HG03045 (cell line): ENCODE measurements around the gene FRMD5.
"Not testable (repeated sequence)": the region's sequence is repeated elsewhere in the genome, so short reads cannot be mapped to it uniquely, and the experiment has no call there.

Experiments used
- ATAC-seq: cut with Tn5 transposase; IDR thresholded peaks from one replicate; pipeline ENCODE4 v1.9.1; 2021; ENCODE audit warnings: mild to moderate bottlenecking, moderate library complexity; ENCODE audit not compliant: unreplicated experiment

Gene FRMD5

DNA sequence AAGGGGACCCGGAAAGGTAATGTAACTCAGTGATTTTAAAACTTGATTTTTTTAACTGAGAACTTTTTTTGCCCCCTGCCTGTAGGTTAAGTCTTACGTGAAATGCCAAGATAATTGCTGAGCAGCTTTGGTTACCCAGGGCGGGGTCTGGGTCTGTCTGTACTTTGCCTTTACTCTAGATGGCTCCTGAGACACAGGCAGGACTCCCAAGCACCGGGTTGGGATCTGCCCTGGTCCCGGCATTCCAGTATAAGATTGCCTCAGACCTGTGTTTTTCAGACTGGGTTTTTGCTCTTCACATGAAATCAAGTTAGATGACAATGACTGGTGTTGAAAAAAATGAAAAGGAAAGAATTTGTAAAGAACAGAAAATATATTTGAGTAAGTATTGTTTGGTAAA lies 328.0 kb downstream of the FRMD5 start:
- no peak for ATAC-seq

DNA sequence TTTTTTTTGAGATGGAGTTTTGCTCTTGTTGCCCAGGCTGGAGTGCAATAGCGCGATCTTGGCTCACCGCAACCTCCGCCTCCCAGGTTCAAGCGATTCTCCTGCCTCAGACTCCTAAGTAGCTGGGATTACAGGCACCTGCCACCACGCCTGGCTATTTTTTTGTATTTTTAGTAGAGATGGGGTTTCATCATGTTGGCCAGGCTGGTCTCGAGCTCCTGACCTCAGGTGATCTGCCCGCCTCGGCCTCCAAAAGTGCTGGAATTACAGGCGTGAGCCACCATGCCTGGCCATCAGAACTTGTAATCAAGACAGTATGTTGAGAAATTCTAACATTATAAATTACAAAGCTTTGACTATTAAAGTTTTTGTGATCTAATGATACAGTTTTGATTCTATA lies 328.4 kb downstream of the FRMD5 start:
- ATAC-seq = not testable (repeated sequence)

DNA sequence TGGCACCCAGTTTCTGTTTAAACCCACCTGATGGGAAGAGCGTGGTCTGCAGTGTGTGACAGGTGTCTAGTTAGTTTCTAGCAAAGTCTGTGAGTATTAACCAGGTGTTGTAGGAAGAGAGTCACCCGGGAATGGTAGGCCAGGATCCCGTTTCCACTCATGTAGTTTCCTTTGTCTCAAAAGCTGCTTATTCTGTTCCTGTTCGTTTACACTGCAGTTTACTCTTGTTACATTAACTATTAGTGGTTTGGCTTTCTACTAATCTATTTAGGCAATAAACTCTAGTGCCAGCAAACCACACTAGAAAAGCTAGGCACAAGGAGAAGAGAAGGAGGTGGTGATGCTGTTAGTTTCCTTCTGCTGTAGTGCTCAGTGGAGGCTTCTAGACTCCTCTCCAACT lies 335.5 kb downstream of the FRMD5 start:
- ATAC-seq = no peak

DNA sequence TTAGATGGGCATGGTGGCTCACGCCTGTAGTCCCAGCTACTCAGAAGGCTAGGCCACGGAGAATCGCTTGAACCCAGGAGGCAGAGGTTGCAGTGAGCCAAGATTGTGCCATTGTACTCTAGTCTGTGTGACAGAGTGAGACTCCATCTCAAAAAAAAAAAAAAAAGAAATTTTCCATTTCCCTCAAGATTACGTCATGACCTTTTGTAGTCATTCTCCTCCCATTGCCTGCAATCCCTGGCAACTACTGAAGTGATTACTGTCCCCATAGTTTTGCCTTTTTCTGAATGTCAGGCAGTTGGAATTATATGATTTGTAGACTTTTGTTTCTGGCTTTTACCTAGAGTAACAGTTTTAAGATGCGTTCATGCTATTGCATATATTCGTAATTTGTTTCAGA lies 340.3 kb downstream of the FRMD5 start:
- ATAC-seq = no peak

DNA sequence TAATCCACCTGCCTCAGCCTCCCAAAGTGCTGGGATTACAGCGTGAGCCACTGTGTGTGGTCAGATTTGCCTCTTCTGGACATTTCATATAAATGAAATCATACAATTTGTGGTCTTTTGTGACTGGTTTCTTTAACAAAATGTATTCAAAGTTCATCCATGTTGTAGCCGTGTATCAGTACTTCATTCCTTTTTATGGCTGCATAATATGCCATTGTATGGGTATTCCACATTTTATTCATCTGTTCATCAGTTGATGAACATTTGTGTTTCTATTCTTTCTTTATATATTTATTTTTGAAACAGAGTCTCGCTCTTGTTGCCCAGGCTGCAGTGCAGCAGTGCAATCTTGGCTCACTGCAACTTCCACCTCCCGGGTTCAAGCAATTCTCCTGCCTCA lies 342.5 kb downstream of the FRMD5 start:
- no peak for ATAC-seq

DNA sequence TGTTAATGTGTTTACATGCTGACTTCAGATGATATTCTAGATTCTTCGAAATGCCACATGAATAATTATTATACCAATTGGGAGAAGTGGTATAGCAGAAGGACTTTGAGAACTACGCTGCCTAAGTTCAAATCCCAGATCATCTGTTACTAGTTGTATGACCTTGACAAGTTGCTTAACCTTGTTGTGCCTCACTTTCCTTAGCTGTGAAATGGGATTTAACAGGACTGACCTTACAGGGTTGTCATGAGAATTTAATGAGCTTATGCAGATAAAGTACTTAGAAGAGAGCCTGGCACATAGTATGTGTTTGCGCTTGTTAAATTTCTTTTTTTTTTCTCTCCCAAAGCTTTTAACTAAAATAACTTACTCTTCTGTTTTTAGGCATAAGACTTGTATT lies 343.8 kb downstream of the FRMD5 start:
- ATAC-seq = no peak

DNA sequence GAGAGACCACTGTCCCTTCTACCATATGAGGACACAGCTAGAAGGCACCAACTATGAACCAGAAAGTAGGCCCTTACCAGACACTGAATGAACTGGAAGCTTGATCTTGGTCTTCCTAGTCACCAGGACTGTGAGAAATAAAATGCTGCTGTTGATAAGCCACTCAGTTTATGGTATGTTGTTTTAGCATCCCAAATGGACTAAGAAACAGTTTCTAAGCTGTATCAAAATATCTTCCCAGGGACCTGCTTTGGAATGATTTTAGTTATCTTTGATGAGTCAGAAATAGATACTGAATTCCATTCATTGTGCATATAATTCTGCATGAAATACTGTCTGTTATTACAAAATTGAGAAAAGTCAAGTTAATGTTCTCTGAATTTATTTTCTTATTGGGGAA lies 349.6 kb downstream of the FRMD5 start:
- ATAC-seq = no peak

DNA sequence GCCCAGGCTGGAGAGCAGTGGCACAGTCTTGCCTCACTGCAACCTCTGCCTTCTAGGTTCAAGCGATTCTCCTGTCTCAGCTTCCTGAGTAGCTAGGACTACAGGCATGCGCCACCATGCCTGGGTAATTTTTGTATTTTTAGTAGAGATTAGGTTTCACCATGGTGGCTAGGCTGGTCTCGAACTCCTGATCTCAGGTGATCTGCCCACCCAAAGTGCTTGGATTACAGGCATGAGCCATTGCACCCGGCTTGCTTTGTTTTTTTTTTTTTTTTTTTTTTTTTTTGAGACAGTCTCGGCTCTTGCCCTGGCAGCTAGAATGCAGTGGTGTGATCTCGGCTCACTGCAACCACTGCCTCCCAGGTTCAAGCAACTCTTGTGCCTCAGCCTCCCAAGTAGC lies 362.6 kb downstream of the FRMD5 start:
- ATAC-seq = not testable (repeated sequence)

DNA sequence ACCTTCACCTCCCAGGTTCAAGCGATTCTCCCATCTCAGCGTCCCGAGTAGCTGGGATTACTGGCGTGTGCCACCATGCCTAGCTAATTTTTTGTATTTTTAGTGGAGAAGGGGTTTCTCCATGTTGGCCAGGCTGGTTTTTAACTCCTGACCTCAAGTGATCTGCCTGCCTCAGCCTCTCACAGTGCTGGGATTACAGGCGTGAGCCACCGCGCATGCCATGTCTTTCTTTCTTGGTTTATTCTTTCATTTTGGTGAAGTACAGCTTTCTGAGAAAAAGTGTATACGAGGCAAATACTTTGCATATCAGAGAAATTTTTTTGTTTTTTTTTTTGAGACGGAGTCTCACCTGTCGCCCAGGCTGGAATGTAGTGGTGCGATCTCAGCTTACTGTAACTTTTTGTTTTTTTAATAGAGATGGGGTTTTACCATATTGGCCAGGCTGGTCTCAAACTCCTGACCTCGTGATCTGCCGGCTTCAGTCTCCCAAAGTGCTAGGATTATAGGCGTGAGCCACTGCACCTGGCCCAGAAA lies 363.5 kb downstream of the FRMD5 start:
- not testable (repeated sequence) for ATAC-seq

DNA sequence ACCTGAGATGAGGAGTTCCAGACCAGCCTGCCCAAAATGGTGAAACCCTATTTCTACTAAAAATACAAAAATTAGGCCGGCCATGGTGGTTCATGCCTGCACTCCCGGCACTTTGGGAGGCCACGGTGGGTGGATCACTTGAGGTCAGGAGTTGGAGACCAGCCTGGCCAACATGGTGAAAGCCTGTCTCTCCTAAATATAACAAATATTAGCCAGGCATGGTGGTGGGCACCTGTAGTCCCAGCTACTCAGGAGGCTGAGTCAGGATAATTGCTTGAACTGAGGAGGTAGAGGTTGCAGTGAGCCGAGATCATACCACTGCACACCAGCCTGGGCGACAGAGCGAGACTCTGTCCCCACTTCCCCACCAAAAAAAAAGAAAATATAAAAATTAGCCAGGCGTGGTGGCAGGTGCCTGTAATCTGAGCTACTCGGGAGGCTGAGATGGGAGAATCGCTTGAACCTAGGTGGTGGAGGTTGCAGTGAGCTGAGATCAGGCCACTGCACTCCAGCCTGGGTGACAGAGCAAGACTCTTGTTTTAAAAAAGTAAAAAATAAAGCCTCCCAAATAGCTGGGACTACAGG lies 364.3 kb downstream of the FRMD5 start:
- not testable (repeated sequence) for ATAC-seq

DNA sequence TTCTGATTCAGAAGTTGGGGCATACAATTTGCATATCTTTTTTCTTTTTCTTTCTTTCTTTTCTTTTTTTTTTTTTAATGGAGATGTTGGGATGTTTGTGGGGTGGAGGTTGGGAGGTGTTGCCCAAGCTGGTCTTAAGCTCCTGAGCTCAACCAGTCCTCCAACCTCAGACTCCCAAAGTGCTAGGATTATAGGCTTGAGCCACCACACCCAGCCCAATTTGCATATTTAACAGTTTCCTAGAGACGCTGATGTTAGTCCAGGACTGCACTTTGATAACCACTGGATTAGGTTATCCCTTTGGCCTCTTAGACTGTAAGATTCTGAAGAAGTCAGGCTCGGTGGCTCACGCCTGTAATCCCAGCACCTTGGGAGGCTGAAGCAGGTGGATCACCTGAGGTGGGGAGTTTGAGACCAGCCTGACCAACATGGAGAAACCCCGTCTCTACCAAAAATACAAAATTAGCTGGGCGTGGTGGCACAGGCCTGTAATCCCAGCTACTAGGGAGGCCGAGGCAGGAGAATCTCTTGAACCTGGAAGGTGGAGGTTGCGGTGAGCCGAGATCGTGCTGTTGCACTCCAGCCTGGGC lies 365.0 kb downstream of the FRMD5 start:
- ATAC-seq = not testable (repeated sequence)

DNA sequence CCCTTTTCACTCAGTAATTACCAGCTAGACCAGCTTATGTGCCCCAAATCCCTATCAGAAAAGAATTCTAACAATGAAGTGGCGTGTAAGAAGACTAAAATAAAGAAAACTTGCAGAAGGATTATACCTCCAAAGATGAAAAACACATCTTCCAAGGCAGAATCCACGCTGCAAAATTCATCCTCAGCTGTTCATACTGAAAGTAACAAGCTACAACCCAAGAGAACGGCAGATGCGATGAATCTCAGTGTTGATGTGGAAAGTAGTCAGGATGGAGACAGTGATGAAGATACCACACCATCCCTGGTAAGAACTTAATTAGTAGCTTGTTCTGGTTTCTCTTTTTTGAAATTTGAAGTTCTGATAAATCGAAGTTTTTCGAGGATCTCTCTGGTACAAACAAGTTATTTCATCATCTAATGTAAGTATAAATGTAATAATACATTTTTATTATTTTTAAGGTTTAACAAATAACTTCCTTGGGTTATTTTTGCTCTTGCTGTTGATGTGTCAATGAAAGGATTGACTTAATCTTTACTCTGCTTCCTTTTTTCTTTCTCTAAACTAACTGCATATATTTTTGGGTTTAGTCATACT lies 366.9 kb downstream of the FRMD5 start:
- no peak for ATAC-seq

DNA sequence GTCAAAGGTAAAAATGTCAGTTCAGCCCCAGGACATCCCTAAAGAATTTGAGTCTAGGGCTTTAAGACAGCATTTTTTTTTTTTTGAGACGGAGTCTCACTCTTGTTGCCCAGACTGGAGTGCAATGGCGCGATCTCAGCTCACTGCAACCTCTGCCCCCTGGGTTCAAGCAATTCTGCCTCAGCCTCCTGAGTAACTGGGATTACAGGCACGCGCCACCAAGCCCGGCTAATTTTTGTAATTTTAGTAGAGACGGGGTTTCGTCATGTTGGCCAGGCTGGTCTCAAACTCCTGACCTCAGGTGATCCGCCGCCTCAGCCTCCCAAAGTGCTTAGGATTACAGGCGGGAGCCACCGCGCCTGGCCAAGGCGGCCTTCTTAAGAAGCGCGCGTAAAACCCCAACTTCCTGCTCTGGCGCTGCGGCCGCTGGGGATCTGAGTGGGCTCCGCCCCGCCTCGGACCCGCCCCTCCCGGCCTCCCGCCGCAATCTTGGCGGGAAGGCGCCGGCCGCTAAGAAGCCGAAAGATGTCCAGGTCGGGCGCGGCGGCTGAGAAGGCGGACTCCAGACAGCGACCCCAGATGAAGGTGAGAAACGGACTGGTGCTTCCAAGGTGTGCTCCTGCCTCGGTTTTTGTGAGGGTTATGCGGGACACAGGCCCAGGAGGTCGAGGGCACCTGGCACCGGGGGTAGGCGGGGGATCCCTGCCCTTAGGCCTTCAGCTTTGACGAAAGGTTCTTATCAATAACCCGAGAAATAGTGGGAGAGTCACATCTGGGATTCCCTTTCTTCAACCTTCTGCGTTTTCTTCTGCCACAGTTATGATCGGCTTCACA lies 368.3 kb downstream of the FRMD5 start, which contains the start of gene WDR76:
TSS of gene WDR76 (plus strand) at position 495 of the 834 bp plus-strand sequence. CDS start at position 526, 31 bp downstream.
- ATAC-seq = peak; percentile 66

DNA sequence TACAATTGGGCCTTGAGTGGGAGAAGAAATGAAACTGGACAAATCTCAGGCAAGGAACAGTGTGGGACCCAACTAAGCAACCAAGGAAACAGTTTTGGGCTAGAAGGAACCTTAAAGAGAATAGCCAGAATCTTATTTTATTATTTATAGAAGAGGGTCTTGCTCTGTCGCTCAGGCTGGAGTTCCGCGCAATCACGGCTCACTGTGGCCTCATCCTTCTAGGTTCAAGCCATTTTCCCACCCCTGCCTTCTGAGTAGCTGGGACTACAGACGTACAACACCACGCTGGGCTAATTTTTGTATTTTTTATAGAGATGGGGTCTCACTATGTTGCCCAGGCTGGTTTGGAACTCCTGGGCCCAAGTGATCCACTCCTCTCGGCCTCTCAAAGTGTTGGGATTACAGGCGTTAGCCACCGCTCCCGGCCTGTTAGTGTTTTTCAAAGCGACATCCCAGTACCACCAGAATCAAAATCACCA lies 369.0 kb downstream of the FRMD5 start:
- ATAC-seq = no peak

DNA sequence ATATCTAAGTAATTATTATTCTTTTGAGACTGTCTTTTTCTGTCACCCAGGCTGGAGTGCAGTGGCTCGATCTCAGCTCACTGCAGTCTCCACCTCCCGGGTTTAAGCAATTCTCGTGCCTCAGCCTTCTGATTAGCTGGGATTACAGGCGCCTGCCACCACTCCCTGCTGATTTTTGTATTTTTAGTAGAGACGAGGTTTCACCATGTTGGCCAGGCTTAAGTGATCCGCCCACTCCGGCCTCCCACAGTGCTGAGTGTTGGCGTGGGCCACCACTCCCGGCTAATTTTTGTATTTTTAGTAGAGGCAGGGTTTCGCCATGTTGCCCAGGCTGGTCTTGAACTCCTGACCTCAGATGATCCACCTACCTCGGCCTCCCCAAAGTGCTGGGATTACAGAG lies 369.8 kb downstream of the FRMD5 start:
- ATAC-seq = not testable (repeated sequence)

DNA sequence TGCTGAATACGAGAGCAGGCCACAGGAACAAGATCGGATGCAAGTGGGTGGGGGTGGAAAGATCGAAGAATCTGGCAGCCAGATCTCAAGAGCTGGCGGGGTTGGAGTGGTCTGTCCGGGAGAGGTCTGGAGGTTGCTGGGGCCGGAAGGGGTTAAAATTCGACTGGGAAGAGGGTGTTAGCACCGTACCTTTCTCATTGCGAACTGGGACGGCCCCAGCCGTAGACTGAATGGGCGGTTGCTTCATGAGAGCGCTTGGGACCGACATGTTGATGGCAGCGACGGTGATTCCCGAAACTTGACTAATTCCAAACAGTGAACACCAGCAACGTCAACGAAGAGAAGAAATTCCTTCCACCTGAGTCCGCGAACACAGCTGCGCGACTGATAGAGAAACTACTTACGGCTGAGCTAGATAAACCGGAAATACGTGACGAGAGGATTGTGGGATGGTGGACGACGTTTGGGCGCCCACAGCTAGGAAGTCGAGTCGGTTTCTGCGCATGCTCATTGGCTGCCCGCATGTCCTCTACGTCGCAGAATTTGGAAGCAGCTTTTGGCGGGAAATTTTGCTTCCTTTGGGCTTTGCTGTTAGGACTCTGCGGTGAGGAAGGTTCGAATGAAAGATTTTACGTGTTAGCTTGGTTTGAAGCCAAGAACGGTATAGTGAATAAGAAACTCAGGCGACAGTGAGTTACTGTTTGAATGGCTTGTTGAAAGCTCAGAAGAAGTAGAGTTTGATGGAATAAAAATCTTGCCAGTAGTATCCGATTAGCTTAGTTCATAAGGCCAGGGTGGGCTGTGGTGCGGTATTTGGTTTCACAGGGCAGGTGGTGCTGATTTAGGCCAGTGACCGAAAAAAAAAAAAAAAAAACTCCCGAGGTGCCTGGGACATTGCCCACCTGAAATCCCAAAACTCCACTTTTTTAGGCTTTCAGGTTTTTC lies 370.5 kb downstream of the FRMD5 start, which contains the start of gene MFAP1:
TSS of gene MFAP1 (minus strand) at position 389 of the 945 bp plus-strand sequence. CDS start at position 268, 121 bp downstream.
- peak; percentile 63 for ATAC-seq

DNA sequence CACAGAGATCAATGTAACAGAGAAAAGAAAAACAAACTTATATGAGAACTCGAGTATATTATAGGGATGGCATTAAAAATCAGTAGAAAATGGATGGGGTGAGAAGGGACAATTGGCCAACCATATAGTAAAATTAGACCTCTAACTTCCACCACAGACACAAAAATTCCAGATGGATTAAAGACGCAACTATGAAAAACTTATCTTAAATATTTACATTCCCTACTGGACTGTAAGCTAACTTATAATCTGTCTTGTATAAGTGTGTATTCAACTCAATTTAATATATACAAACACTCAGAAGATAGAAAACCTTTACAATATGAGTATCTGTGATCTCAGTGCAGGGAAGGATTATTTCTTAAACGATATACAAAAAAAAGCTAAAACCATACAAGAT lies 373.6 kb downstream of the FRMD5 start:
- ATAC-seq = no peak
